T-cell (primary cell): Measurements from ENCODE around the gene MAMDC2. TPM values are rescaled to one million over a fixed set of nuclear protein-coding genes. Genes with fewer than 3 reads are reported as not detected.
A peak's percentile ranks its signal among the peaks of the same experiment; 100 is the strongest.

Experiments used
- ATAC-seq, 4 experiments: fragments of 200-7000 bp in 3 of 4; fragments of 150-1000 bp in 1 of 4; cut with Tn5 transposase; replicated peaks in 1 of 4; 1 replicate in 3 of 4; 2 replicates in 1 of 4; pipeline ENCODE4 v1.10.0; 2021; ENCODE audit warnings: moderate library complexity in 3 of 4, mild to moderate bottlenecking in 2 of 4, moderate number of reproducible peaks in 1 of 4
- CTCF ChIA-PET, 2 donors: fragments of 300-600 bp; sonication (Branson Sonifier 250); formaldehyde crosslinking; loops; one replicate each; lab custom pipeline; 2022; ENCODE audit warnings: antibody characterized with exemption in 2 of 2; lab: Charles Lee
- POLR2A ChIA-PET, 2 donors: fragments of 300-600 bp; sonication (Branson Sonifier 250); formaldehyde crosslinking; loops; one replicate each; lab custom pipeline; 2022; ENCODE audit warnings: antibody characterized with exemption in 2 of 2; lab: Charles Lee
- DNase-seq, 35 experiments: peaks; one replicate each; pipeline versions ENCODE4 v3.0.0 to v3.0.0-alpha.2; 2013 to 2023
- H3K27ac ChIP-seq: one replicate; pipeline ENCODE4 v1.5.1; 2013; ENCODE audit warnings: low read length
- H3K27me3 ChIP-seq, 2 experiments: replicated peaks in 1 of 2; 1 replicate in 1 of 2; 2 replicates in 1 of 2; pipeline versions ENCODE4 v1.6.1 to v1.7.0; 2013; ENCODE audit warnings: low read length in 1 of 2, mixed read lengths in 1 of 2; ENCODE audit not compliant: control insufficient read depth in 2 of 2, insufficient read depth in 2 of 2; ENCODE audit errors: extremely low read depth in 1 of 2
- H3K36me3 ChIP-seq, 2 donors: 1 replicate in 1 of 2; 2 replicates in 1 of 2; pipeline versions ENCODE4 v1.6.1 to v1.7.0; 2013; ENCODE audit warnings: low read length in 1 of 2; ENCODE audit not compliant: control insufficient read depth in 2 of 2, insufficient read depth in 1 of 2; ENCODE audit errors: extremely low read depth in 1 of 2
- H3K4me1 ChIP-seq, 2 experiments: 1 replicate in 1 of 2; 2 replicates in 1 of 2; pipeline versions ENCODE4 v1.6.1 to v1.7.0; 2013; ENCODE audit warnings: low read length in 2 of 2, mixed read lengths in 1 of 2; ENCODE audit not compliant: insufficient read depth in 2 of 2, control insufficient read depth in 1 of 2; ENCODE audit errors: extremely low read depth in 1 of 2
- H3K4me3 ChIP-seq, 2 donors: 1 replicate in 1 of 2; 2 replicates in 1 of 2; pipeline versions ENCODE4 v1.5.1 to v1.7.0; 2013; ENCODE audit warnings: mild to moderate bottlenecking in 2 of 2, low read length in 1 of 2, moderate library complexity in 1 of 2; ENCODE audit not compliant: control insufficient read depth in 1 of 2; ENCODE audit errors: extremely low read depth in 1 of 2
- H3K9me3 ChIP-seq: 2 replicates; pipeline ENCODE4 v1.7.0; 2013
- H3K27ac Mint-ChIP-seq, 2 donors: one replicate each; pipeline ENCODE4 v1.8.0; 2020 to 2021; ENCODE audit warnings: mild to moderate bottlenecking in 2 of 2, mixed read lengths in 2 of 2
- H3K27me3 Mint-ChIP-seq, 2 donors: one replicate each; pipeline ENCODE4 v1.8.0; 2021 to 2022; ENCODE audit warnings: mixed read lengths in 2 of 2
- H3K36me3 Mint-ChIP-seq: one replicate; pipeline ENCODE4 v1.8.0; 2021; ENCODE audit warnings: mixed read lengths
- H3K4me1 Mint-ChIP-seq, 3 donors: one replicate each; pipeline ENCODE4 v1.8.0; 2020 to 2022; ENCODE audit warnings: mixed read lengths in 3 of 3, mild to moderate bottlenecking in 1 of 3
- H3K4me3 Mint-ChIP-seq, 3 donors: one replicate each; pipeline ENCODE4 v1.8.0; 2020 to 2022; ENCODE audit warnings: mild to moderate bottlenecking in 3 of 3, mixed read lengths in 3 of 3, moderate library complexity in 3 of 3
- H3K9me3 Mint-ChIP-seq, 3 donors: one replicate each; pipeline ENCODE4 v1.8.0; 2020 to 2022; ENCODE audit warnings: mixed read lengths in 3 of 3
- WGBS: methylation state at CpG from one replicate; pipeline ENCODE4 v1.1.5; 2013; ENCODE audit warnings: missing lambda C conversion rate; ENCODE audit not compliant: insufficient coverage; 5-methylcytosine and 5-hydroxymethylcytosine counted together
- total RNA-seq, 35 experiments: library from RNA in 6 of 35; stranded (reverse) in 6 of 35; fragments of 120-200 nt in 1 of 35; gene quantifications; one replicate each; pipeline versions ENCODE4 v1.2.1 to v1.2.4 and lab custom pipeline; 2013 to 2026

Gene MAMDC2
- total RNA-seq, 5 donors from 2014 or later (not counting 1 experiment from before 2014, with no cell fraction given) = 0.09 to 0.19 (median 0.12) TPM; not detected in 2

DNA sequence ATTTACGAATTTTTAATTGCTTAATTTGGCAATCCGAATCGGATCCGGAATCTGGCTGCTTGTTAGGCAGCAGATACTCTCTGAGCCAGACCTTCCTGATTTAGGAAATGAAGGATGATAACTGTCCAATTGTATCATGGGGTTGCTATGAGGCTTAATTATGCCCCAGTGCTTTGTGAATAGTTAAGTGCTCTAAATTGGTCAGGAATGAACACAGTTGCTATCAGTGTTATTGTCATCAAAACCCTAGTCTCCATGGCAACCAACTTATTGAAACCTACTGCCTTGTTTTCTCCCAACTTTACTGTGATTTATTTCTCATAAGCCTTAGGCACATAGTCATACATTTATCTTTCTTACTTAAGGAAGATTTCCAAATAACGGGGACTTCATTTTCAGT lies 47.9 kb downstream of the MAMDC2 start:
- H3K4me1 ChIP-seq = no peaks in the 10 kb centered on the region
- WGBS = 100% methylated on average over 2 of the region's 5 CpGs
- no peak overlapping the region for H3K4me3 ChIP-seq
- H3K9me3 ChIP-seq = no peaks in the 10 kb centered on the region
- no peaks in the 10 kb centered on the region for H3K9me3 Mint-ChIP-seq
- peaks cover 12 to 22% of the 10 kb centered on the region in 2 donors for H3K27me3 Mint-ChIP-seq
- ChIA-PET CTCF (no interaction called here), POLR2A (no interaction called here)
- DNase-seq = no peak
- H3K27me3 ChIP-seq = peaks cover 0 to 2% of the 10 kb centered on the region in 2 experiments
- H3K4me1 Mint-ChIP-seq = peaks cover 0 to 10% (median 4%) of the 10 kb centered on the region in 3 donors
- no peaks in the 10 kb centered on the region for H3K36me3 Mint-ChIP-seq
- no peak overlapping the region for H3K4me3 Mint-ChIP-seq
- ATAC-seq = no peak
- no peaks in the 10 kb centered on the region for H3K36me3 ChIP-seq
- H3K27ac ChIP-seq = no peak overlapping the region
- no peak overlapping the region for H3K27ac Mint-ChIP-seq

DNA sequence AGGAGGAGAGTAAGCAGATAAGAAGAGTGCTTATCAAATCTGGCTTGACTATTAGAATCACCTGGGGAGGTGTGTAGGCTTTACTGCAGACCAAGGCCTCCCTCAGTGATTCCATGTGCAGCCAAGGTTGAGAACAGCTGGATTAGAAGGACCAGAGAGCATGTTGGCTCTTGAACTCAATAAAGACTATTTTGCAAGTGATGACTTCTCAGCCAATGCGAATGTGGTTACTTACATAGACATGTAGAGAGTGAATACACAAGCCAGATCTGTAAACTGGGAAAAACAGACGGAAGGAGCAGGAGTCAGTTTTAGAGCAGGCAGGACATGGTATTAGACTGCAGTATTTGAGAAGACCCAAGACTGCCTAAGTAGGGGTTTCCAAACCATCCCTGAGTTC lies 48.5 kb downstream of the MAMDC2 start:
- H3K27me3 Mint-ChIP-seq = peaks cover 12 to 18% of the 10 kb centered on the region in 2 donors
- H3K9me3 ChIP-seq = no peaks in the 10 kb centered on the region
- H3K4me3 ChIP-seq = no peak overlapping the region
- no peak overlapping the region for H3K27ac ChIP-seq
- no peaks in the 10 kb centered on the region for H3K36me3 Mint-ChIP-seq
- WGBS = 86% methylated on average over 2 of the region's 2 CpGs
- H3K9me3 Mint-ChIP-seq = no peaks in the 10 kb centered on the region
- ATAC-seq (no peak), DNase-seq (no peak)
- peaks cover 0 to 2% of the 10 kb centered on the region in 2 experiments for H3K27me3 ChIP-seq
- CTCF ChIA-PET = no interaction called here
- no peak overlapping the region for H3K4me3 Mint-ChIP-seq
- no peak overlapping the region for H3K27ac Mint-ChIP-seq
- POLR2A ChIA-PET = no interaction called here
- no peaks in the 10 kb centered on the region for H3K4me1 ChIP-seq
- H3K36me3 ChIP-seq = no peaks in the 10 kb centered on the region
- peaks cover 0 to 10% (median 4%) of the 10 kb centered on the region in 3 donors for H3K4me1 Mint-ChIP-seq

DNA sequence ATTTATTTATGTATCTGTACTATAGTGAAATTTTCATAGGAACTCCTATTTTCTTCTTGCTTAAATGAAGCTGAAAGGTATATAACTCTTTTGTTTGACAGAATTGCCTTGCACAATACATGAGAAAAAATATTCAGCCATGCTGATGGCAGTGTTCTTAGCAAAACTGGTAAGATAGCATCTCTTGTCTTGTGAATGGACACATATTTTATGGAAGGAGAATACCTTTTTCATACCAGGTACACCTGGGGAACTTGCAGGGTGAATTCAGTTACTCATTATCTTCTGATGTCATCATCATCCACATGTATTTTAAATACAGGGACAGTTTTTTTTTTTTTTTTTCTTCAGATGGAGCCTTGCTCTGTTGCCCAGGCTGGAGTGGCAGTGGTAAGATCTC lies 49.4 kb downstream of the MAMDC2 start:
- Histone ChIP-seq H3K27ac (no peak overlapping the region), H3K27me3 (peaks cover 0 to 2% of the 10 kb centered on the region in 2 experiments), H3K4me3 (no peak overlapping the region), H3K9me3 (no peaks in the 10 kb centered on the region), H3K36me3 (no peaks in the 10 kb centered on the region), H3K4me1 (no peaks in the 10 kb centered on the region)
- H3K9me3 Mint-ChIP-seq = no peaks in the 10 kb centered on the region
- no peaks in the 10 kb centered on the region for H3K36me3 Mint-ChIP-seq
- H3K27me3 Mint-ChIP-seq = peaks cover 12 to 15% of the 10 kb centered on the region in 2 donors
- no peak for DNase-seq
- POLR2A ChIA-PET = no interaction called here
- H3K4me3 Mint-ChIP-seq = no peak overlapping the region
- CTCF ChIA-PET = no interaction called here
- no peak for ATAC-seq
- no peak overlapping the region for H3K27ac Mint-ChIP-seq
- peaks cover 0 to 10% (median 4%) of the 10 kb centered on the region in 3 donors for H3K4me1 Mint-ChIP-seq

- CTCF ChIA-PET = interaction anchor here in 1 of 2 donors (0.6 kb wide), 1 partner anchor 9 kb away, joined by 3 read pairs; no protein-coding TSS in a partner anchor
- no peak overlapping the region for H3K4me3 Mint-ChIP-seq
Measured at GRCh38 chr9:70093944-70094343, 50.3 kb downstream of the MAMDC2 start.

GRCh38 chr9:70094747-70095146 lies 51.1 kb downstream of the MAMDC2 start:
- H3K27ac Mint-ChIP-seq = no peak overlapping the region
- H3K27me3 ChIP-seq = peaks cover 0 to 2% of the 10 kb centered on the region in 2 experiments
- DNase-seq (no peak), ATAC-seq (no peak)
- no peaks in the 10 kb centered on the region for H3K4me1 ChIP-seq
- ChIA-PET POLR2A (no interaction called here), CTCF (interaction anchor here (1.1 to 1.4 kb wide), 2 partner anchors 16 kb away, joined by 4 read pairs; no protein-coding TSS in a partner anchor)
- peaks cover 0 to 10% (median 4%) of the 10 kb centered on the region in 3 donors for H3K4me1 Mint-ChIP-seq
- H3K9me3 ChIP-seq = no peaks in the 10 kb centered on the region
- no peak overlapping the region for H3K4me3 ChIP-seq
- no peaks in the 10 kb centered on the region for H3K9me3 Mint-ChIP-seq
- H3K4me3 Mint-ChIP-seq = no peak overlapping the region
- no peak overlapping the region for H3K27ac ChIP-seq
- no peaks in the 10 kb centered on the region for H3K36me3 ChIP-seq
- no peaks in the 10 kb centered on the region for H3K36me3 Mint-ChIP-seq
- peaks cover 8 to 9% of the 10 kb centered on the region in 2 donors for H3K27me3 Mint-ChIP-seq

More at GRCh38 chr9:70093944-70094343, 50.3 kb downstream of the MAMDC2 start:
- DNase-seq (peak in 1 of 35 experiments; percentile 15), ATAC-seq (peak in 1 of 4 experiments; percentile 31)
- Mint-ChIP-seq H3K27me3 (peaks cover 12 to 15% of the 10 kb centered on the region in 2 donors), H3K27ac (no peak overlapping the region), H3K9me3 (no peaks in the 10 kb centered on the region), H3K36me3 (no peaks in the 10 kb centered on the region), H3K4me1 (peaks cover 0 to 10% (median 4%) of the 10 kb centered on the region in 3 donors)
- H3K4me3 ChIP-seq = no peak overlapping the region
- no peaks in the 10 kb centered on the region for H3K4me1 ChIP-seq
- POLR2A ChIA-PET = no interaction called here
- no peaks in the 10 kb centered on the region for H3K9me3 ChIP-seq
- H3K27me3 ChIP-seq = peaks cover 0 to 2% of the 10 kb centered on the region in 2 experiments
- WGBS = 82% methylated on average over 1 of the region's 1 CpG
- H3K36me3 ChIP-seq = no peaks in the 10 kb centered on the region
- H3K27ac ChIP-seq = no peak overlapping the region

DNA sequence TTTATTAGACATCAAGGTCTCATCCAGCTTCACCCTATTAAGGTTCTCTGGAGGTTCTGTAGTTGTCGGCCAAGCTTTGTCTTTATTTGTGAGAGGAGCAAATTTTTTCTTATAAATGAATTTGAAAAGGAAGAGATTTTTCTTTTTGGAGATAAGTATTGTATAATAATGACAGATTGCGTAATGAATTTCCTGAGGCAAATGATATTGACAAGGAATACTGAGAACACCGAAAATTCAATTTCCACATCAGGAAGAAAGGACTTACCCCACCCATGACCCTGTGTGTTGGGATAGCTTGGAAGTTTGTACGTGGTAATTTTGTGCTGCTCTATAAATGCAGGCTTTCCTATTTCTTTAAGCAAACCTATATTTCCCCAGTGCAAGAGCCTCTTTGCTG lies 53.5 kb downstream of the MAMDC2 start:
- WGBS = no CpG with 5 or more reads among the region's 4 CpGs
- POLR2A ChIA-PET = no interaction called here
- Mint-ChIP-seq H3K4me1 (peaks cover 0 to 10% (median 4%) of the 10 kb centered on the region in 3 donors), H3K9me3 (no peaks in the 10 kb centered on the region), H3K4me3 (no peak overlapping the region), H3K27ac (no peak overlapping the region), H3K27me3 (peaks cover 8 to 9% of the 10 kb centered on the region in 2 donors), H3K36me3 (no peaks in the 10 kb centered on the region)
- Histone ChIP-seq H3K36me3 (no peaks in the 10 kb centered on the region), H3K9me3 (no peaks in the 10 kb centered on the region), H3K27ac (no peak overlapping the region), H3K4me3 (no peak overlapping the region), H3K27me3 (peaks cover 0 to 2% of the 10 kb centered on the region in 2 experiments), H3K4me1 (no peaks in the 10 kb centered on the region)
- no peak for DNase-seq
- CTCF ChIA-PET = no interaction called here
- no peak for ATAC-seq
